Measurements from ENCODE around the gene KAZN.

GRCh38 chr1:14790982-14791381 is 192.5 kb downstream of the KAZN start:
- TF ChIP-seq CTCF (IDR thresholded peaks at IDR 0.05; ENCODE audit: insufficient read depth, low read depth, low read length) (no peak), EZH2 (IDR thresholded peaks at IDR 0.05; ENCODE audit: insufficient read depth, low read length) (no peak)
